Heart left ventricle (tissue), 16 donors: Measurements from ENCODE around the gene PPRC1. TPM values are rescaled to one million over a fixed set of nuclear protein-coding genes. Genes with fewer than 3 reads are reported as not detected.

ENCODE experiments used
- ATAC-seq, 4 donors: fragments of 200-7000 bp; cut with Tn5 transposase; one replicate each; pipeline ENCODE4 v1.9.1; 2020 to 2022; ENCODE audit warnings: moderate library complexity in 4 of 4, mild to moderate bottlenecking in 3 of 4, moderate number of reproducible peaks in 1 of 4
- DNase-seq, 5 donors: peaks; one replicate each; pipeline ENCODE4 v3.0.0-alpha.2; 2020
- H3K27ac ChIP-seq, 12 donors: fragments of 200-600 bp; sonication (generic) in 4 of 12; one replicate each; pipeline versions ENCODE4 v1.5.0 to v1.8.0; 2016 to 2022; ENCODE audit warnings: mild to moderate bottlenecking in 2 of 12
- H3K27me3 ChIP-seq, 9 donors: fragments of 200-600 bp; sonication (generic) in 2 of 9; one replicate each; pipeline versions ENCODE4 v1.5.1 to v1.8.0; 2016 to 2022; ENCODE audit warnings: mild to moderate bottlenecking in 3 of 9
- H3K36me3 ChIP-seq, 9 donors: fragments of 200-600 bp; sonication (generic) in 2 of 9; one replicate each; pipeline versions ENCODE4 v1.5.0 to v1.8.0; 2018 to 2022; ENCODE audit warnings: mild to moderate bottlenecking in 2 of 9
- H3K4me1 ChIP-seq, 12 donors: fragments of 200-600 bp; sonication (generic) in 4 of 12; one replicate each; pipeline versions ENCODE4 v1.5.0 to v1.8.0; 2016 to 2022; ENCODE audit warnings: mild to moderate bottlenecking in 3 of 12
- H3K4me3 ChIP-seq, 12 donors: fragments of 200-600 bp; sonication (generic) in 4 of 12; one replicate each; pipeline versions ENCODE4 v1.5.0 to v1.8.0; 2017 to 2022; ENCODE audit warnings: mild to moderate bottlenecking in 9 of 12, moderate library complexity in 4 of 12
- H3K9me3 ChIP-seq, 12 donors: fragments of 200-600 bp; sonication (generic) in 4 of 12; one replicate each; pipeline versions ENCODE4 v1.5.0 to v1.8.0; 2016 to 2022; ENCODE audit warnings: mild to moderate bottlenecking in 1 of 12
- POLR2A ChIP-seq, 2 donors: fragments of 450-650 bp; IDR thresholded peaks; one replicate each; pipeline ENCODE4 v1.6.1; 2017; ENCODE audit warnings: antibody characterized with exemption in 2 of 2, mild to moderate bottlenecking in 2 of 2, moderate library complexity in 2 of 2
- WGBS, 4 donors: extraction: QIAGEN DNeasy Blood & Tissue Kit in 2 of 4; methylation state at CpG; one replicate each; pipeline versions ENCODE4 v1.1.5 to v1.1.7; 2013 to 2018; 5-methylcytosine and 5-hydroxymethylcytosine counted together
- intact Hi-C, 10 donors: fragments of 100-400 bp; cut with DNase I; formaldehyde crosslinking; loops; one replicate each; pipeline versions ENCODE4 v1.11.1 to v1.14.2; 2022
- polyA plus RNA-seq, 2 donors: library from polyadenylated mRNA; stranded (reverse); fragments of 200-250 nt; gene quantifications; one replicate each; pipeline ENCODE4 v1.2.3, GENCODE V29; 2013
- total RNA-seq, 9 donors: library from RNA; depleted of rRNA in 2 of 9; stranded (reverse); fragments of >200 nt in 2 of 9; fragmentation: NEBNext Ultra II Directional in 3 of 9; extraction: Animal tissue kit (Norgen Biotek cat#: 25700) in 3 of 9; gene quantifications; one replicate each; pipeline versions ENCODE4 v1.1.0 to v1.2.4, GENCODE V29; 2016 to 2023
- TF ChIP-seq, protein P1 (sequence below), 12 donors: fragments of 200-600 bp; sonication (generic) in 4 of 12; IDR thresholded peaks; one replicate each; pipeline versions ENCODE4 v1.5.0 to v1.8.0; 2018 to 2022; ENCODE audit warnings: antibody characterized with exemption in 12 of 12, mild to moderate bottlenecking in 5 of 12
- donor health status: ischemic (EF 13 %, LVEDD 7.1; RV severe dilation, severe dysfunction).
- donor health status: healthy with polysubstance abuse.
- donor health status: DM: no; HTN: yes; CAD: no.
- donor health status: DM: no; HTN: no; CAD: no.
- donor health status: ischemic (EF 25% LVEDD 6.9; RV normal size, moderate dysfunction).
- donor health status: ischemic (EF 25% LVEDD 5.7; RV mildly dilated, moderate dysfunction).
- donor health status: healthy.
- donor health status: DM: yes; HTN: yes; CAD: no.
- donor health status: ischemic (EF 35%, LVEDD 5.7; RV mildly dilated, moderate dysfunction).
- donor health status: nonischemic (EF 11% LVEDD 7.7; RV severe dilation, severe dysfunction).
- donor health status: DM: yes; HTN: yes; CAD: no.
- donor health status: PGD.
- donor health status: ischemic (EF 29% LVEDD 5.4; RV normal size, mild dysfunction).
- donor health status: nonischemic (EF 23%, LVEDD 6.1; RV moderate dilation, normal function).

The PPRC1 gene
- total and polyA plus RNA-seq, 11 donors = 10.0 to 21.5 (median 14.9) TPM

DNA sequence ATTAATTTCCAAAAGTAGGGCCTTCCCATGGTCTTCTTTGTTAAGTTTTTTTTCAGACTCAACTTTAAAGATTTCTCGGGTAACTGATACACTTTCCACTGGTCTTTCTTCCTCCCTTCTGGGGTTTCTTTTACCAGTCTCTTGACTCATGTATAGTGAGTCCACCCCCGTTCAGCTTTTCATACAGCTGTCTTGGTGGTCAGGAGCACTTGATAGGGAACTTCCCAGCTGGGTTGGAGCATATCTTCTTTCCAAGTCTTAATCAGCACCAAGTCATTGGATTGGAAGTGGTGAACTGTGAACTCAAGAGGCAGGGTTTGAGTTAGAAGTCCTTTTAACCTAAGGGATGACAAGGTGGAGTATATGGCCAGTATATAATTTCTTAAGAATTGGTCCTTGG is 64.1 kb downstream of the PPRC1 start:
- Histone ChIP-seq H3K9me3 (peaks cover 0 to under 1% (median 0%) of the 10 kb centered on the region in 12 donors), H3K36me3 (no peaks in the 10 kb centered on the region), H3K27ac (no peak overlapping the region), H3K4me3 (no peak overlapping the region), H3K4me1 (no peaks in the 10 kb centered on the region), H3K27me3 (no peaks in the 10 kb centered on the region)
- TF ChIP-seq, protein P1, sequence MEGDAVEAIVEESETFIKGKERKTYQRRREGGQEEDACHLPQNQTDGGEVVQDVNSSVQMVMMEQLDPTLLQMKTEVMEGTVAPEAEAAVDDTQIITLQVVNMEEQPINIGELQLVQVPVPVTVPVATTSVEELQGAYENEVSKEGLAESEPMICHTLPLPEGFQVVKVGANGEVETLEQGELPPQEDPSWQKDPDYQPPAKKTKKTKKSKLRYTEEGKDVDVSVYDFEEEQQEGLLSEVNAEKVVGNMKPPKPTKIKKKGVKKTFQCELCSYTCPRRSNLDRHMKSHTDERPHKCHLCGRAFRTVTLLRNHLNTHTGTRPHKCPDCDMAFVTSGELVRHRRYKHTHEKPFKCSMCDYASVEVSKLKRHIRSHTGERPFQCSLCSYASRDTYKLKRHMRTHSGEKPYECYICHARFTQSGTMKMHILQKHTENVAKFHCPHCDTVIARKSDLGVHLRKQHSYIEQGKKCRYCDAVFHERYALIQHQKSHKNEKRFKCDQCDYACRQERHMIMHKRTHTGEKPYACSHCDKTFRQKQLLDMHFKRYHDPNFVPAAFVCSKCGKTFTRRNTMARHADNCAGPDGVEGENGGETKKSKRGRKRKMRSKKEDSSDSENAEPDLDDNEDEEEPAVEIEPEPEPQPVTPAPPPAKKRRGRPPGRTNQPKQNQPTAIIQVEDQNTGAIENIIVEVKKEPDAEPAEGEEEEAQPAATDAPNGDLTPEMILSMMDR (IDR thresholded peaks at IDR 0.05) = no peak
- no peak for DNase-seq
- 66 to 86% (median 72%) methylated on average over 2 of the region's 2 CpGs for WGBS, 4 donors
- ATAC-seq = no peak
- intact Hi-C loops = no loop called here

GRCh38 chr10:102198027-102198426 is 65.2 kb downstream of the PPRC1 start:
- DNase-seq (no peak), ATAC-seq (no peak)
- Histone ChIP-seq H3K36me3 (no peaks in the 10 kb centered on the region), H3K4me1 (no peaks in the 10 kb centered on the region), H3K27ac (no peak overlapping the region), H3K27me3 (no peaks in the 10 kb centered on the region), H3K9me3 (no peaks in the 10 kb centered on the region), H3K4me3 (no peak overlapping the region)
- TF ChIP-seq, protein P1 (IDR thresholded peaks at IDR 0.05) = no peak
- TF ChIP-seq POLR2A (IDR thresholded peaks at IDR 0.05) = no peak
- intact Hi-C loops = no loop called here
- WGBS, 4 donors = 69 to 72% (median 70%) methylated on average over 2 of the region's 2 CpGs

Other genes starting within 250 kb of the PPRC1 start
- 10 to 100 TPM; 28.5 to 84.2 (median 45.4) TPM for gene ARMH3, start 76.9 kb upstream of the PPRC1 start, total RNA-seq
- 10 to 100 TPM; 33.4 to 43.9 TPM for gene ARMH3, start 76.9 kb upstream of the PPRC1 start, polyA plus RNA-seq
- gene HPS6, start 67.7 kb upstream of the PPRC1 start, total RNA-seq = 10 to 100 TPM in 6 of 9 donors, 1 to 10 TPM in 3; 7.8 to 23.1 (median 12.4) TPM
- 10 to 100 TPM in 1 of 2 donors, 1 to 10 TPM in 1; 7.6 to 12.9 TPM for gene HPS6, start 67.7 kb upstream of the PPRC1 start, polyA plus RNA-seq
- 10 to 100 TPM; 38.7 to 63.2 (median 53.5) TPM for gene LDB1, start 12.7 kb upstream of the PPRC1 start, total RNA-seq
- 10 to 100 TPM; 29.5 to 39.4 TPM for gene LDB1, start 12.7 kb upstream of the PPRC1 start, polyA plus RNA-seq
- gene NOLC1, start 19.3 kb downstream of the PPRC1 start, total RNA-seq = 10 to 100 TPM; 24.0 to 67.5 (median 29.0) TPM
- 10 to 100 TPM; 10.1 to 37.5 TPM for gene NOLC1, start 19.3 kb downstream of the PPRC1 start, polyA plus RNA-seq
- gene ELOVL3, start 93.3 kb downstream of the PPRC1 start, total RNA-seq = under 1 TPM in 2 of 9 donors, not detected in 7; 0.20 to 0.25 TPM
- gene ELOVL3, start 93.3 kb downstream of the PPRC1 start, polyA plus RNA-seq = under 1 TPM in 1 of 2 donors, not detected in 1; 0.17 TPM
- 1 to 10 TPM in 6 of 9 donors, under 1 TPM in 3; 0.18 to 3.3 (median 1.3) TPM for gene PITX3, start 108.5 kb downstream of the PPRC1 start, total RNA-seq
- gene PITX3, start 108.5 kb downstream of the PPRC1 start, polyA plus RNA-seq = 1 to 10 TPM; 1.2 to 9.5 TPM
- gene GBF1, start 112.5 kb downstream of the PPRC1 start, total RNA-seq = 10 to 100 TPM; 39.9 to 70.0 (median 48.3) TPM
- 10 to 100 TPM; 15.5 to 46.3 TPM for gene GBF1, start 112.5 kb downstream of the PPRC1 start, polyA plus RNA-seq